OCI-LY3 (cell line): ENCODE measurements around the gene EFNA1.

Experiments
- H2AFZ ChIP-seq: fragments of 200-600, 300-600 bp; shearing (Covaris generic); 2 replicates; pipeline ENCODE4 v1.6.0; 2014; ENCODE audit warnings: antibody characterized with exemption, low read depth, low read length
- H3K27ac ChIP-seq: fragments of 200-600, 300-600 bp; sonication (generic); 2 replicates; pipeline ENCODE4 v1.5.1; 2014; ENCODE audit warnings: mild to moderate bottlenecking, low read length, moderate library complexity, mixed read lengths
- H3K27me3 ChIP-seq: fragments of 200-600, 300-600 bp; sonication (generic); 2 replicates; pipeline ENCODE4 v1.6.1; 2014; ENCODE audit warnings: low read depth, low read length, mixed read lengths
- H3K36me3 ChIP-seq: fragments of 200-600, 300-600 bp; sonication (generic); replicated peaks from 2 replicates; pipeline ENCODE3; 2014; ENCODE audit warnings: low read depth, low read length, mixed read lengths
- H3K4me1 ChIP-seq: fragments of 300-600, 200-600 bp; sonication (generic); 2 replicates; pipeline ENCODE4 v1.6.1; 2014; ENCODE audit warnings: low read length, mixed read lengths
- H3K4me2 ChIP-seq: fragments of 200-600, 300-600 bp; sonication (generic); 2 replicates; pipeline ENCODE4 v1.6.1; 2014; ENCODE audit warnings: low read length, mixed read lengths
- H3K4me3 ChIP-seq: fragments of 300-600, 200-600 bp; sonication (generic); 2 replicates; pipeline ENCODE4 v1.5.1; 2014; ENCODE audit warnings: antibody characterized with exemption, mild to moderate bottlenecking, low read length, moderate library complexity
- H3K79me2 ChIP-seq: fragments of 300-600, 200-600 bp; shearing (Covaris generic); 2 replicates; pipeline ENCODE4 v1.6.1; 2014; ENCODE audit warnings: mild to moderate bottlenecking, low read length, mixed read lengths
- H3K9ac ChIP-seq: fragments of 300-600, 200-600 bp; shearing (Covaris generic); 2 replicates; pipeline ENCODE4 v1.6.0; 2014; ENCODE audit warnings: mild to moderate bottlenecking, low read length, moderate library complexity
- H3K9me3 ChIP-seq: fragments of 200-600, 300-600 bp; shearing (Covaris generic); 2 replicates; pipeline ENCODE4 v1.6.1; 2014; ENCODE audit warnings: low read length, mixed read lengths; ENCODE audit not compliant: insufficient read depth
- H4K20me1 ChIP-seq: fragments of 200-600, 300-600 bp; sonication (generic); 2 replicates; pipeline ENCODE4 v1.6.1; 2016; ENCODE audit warnings: low read length, mixed read lengths; ENCODE audit not compliant: insufficient read depth
- EZH2phosphoT487 ChIP-seq: fragments of 200-600 bp; shearing (Covaris generic); IDR thresholded peaks from 2 replicates; pipeline ENCODE4 v1.6.1; 2018; ENCODE audit warnings: antibody characterized with exemption, mixed run types, low read depth
- TF ChIP-seq, protein P1 (sequence below): fragments of 200-600, 300-600 bp; sonication (generic); IDR thresholded peaks from 2 replicates; pipeline ENCODE4 v1.5.1; 2014; ENCODE audit warnings: antibody characterized with exemption, low read length, low read depth

Gene EFNA1

GRCh38 chr1:155121249-155121648, 6.4 kb upstream of the EFNA1 start:
- Histone ChIP-seq H3K4me1 (peaks cover 12% of the 10 kb centered on the region), H3K79me2 (no peaks in the 10 kb centered on the region), H3K27me3 (peaks cover 48% of the 10 kb centered on the region), H2AFZ (no peak overlapping the region), H3K9me3 (no peaks in the 10 kb centered on the region), H3K36me3 (no peaks in the 10 kb centered on the region), H3K9ac (no peak overlapping the region), H3K4me2 (no peak overlapping the region), H3K27ac (no peak overlapping the region), H3K4me3 (no peak overlapping the region), H4K20me1 (no peaks in the 10 kb centered on the region)
- TF ChIP-seq EZH2phosphoT487, result no peak
- TF ChIP-seq, protein P1, sequence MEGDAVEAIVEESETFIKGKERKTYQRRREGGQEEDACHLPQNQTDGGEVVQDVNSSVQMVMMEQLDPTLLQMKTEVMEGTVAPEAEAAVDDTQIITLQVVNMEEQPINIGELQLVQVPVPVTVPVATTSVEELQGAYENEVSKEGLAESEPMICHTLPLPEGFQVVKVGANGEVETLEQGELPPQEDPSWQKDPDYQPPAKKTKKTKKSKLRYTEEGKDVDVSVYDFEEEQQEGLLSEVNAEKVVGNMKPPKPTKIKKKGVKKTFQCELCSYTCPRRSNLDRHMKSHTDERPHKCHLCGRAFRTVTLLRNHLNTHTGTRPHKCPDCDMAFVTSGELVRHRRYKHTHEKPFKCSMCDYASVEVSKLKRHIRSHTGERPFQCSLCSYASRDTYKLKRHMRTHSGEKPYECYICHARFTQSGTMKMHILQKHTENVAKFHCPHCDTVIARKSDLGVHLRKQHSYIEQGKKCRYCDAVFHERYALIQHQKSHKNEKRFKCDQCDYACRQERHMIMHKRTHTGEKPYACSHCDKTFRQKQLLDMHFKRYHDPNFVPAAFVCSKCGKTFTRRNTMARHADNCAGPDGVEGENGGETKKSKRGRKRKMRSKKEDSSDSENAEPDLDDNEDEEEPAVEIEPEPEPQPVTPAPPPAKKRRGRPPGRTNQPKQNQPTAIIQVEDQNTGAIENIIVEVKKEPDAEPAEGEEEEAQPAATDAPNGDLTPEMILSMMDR, result no peak

GRCh38 chr1:155122308-155122707, 5.4 kb upstream of the EFNA1 start:
- Histone ChIP-seq H3K4me1 (peaks cover 18% of the 10 kb centered on the region), H3K27ac (no peak overlapping the region), H3K4me3 (no peak overlapping the region), H3K36me3 (no peaks in the 10 kb centered on the region), H3K9me3 (no peaks in the 10 kb centered on the region), H3K9ac (no peak overlapping the region), H2AFZ (no peak overlapping the region), H3K27me3 (peaks cover 49% of the 10 kb centered on the region), H3K4me2 (no peak overlapping the region), H3K79me2 (no peaks in the 10 kb centered on the region), H4K20me1 (no peaks in the 10 kb centered on the region)
- no peak for TF ChIP-seq EZH2phosphoT487
- TF ChIP-seq, protein P1, result no peak

DNA sequence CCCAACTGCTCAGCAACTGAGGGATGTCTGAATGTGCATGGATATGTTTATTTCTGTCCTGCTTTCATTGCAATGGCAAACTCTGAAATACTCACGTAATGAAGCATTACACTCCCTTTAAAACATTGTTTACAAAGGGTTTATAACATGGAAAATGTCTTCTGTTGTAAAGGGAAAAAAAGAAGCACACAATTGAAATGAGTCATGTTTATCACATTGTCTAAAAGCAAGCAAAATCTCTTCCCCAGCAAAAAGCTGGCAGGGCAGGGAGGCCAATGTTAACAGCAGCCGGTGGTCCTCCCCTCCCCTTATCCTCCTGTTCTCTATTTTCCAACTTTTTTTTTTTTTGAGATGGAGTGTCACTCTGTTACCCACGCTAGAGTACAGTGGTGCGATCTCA, 3.9 kb upstream of the EFNA1 start:
- H3K27ac ChIP-seq, result no peak overlapping the region
- H3K9me3 ChIP-seq, result no peaks in the 10 kb centered on the region
- no peak overlapping the region for H3K4me2 ChIP-seq
- TF ChIP-seq EZH2phosphoT487, result no peak
- TF ChIP-seq, protein P1, result no peak
- peaks cover 9% of the 10 kb centered on the region; the same call in 1 of the 2 replicates for H3K4me1 ChIP-seq
- H2AFZ ChIP-seq, result no peak overlapping the region
- H3K4me3 ChIP-seq, result no peak overlapping the region
- peaks cover 52% of the 10 kb centered on the region for H3K27me3 ChIP-seq
- no peaks in the 10 kb centered on the region for H3K79me2 ChIP-seq
- H3K9ac ChIP-seq, result no peak overlapping the region
- H3K36me3 ChIP-seq, result no peaks in the 10 kb centered on the region
- no peaks in the 10 kb centered on the region for H4K20me1 ChIP-seq

GRCh38 chr1:155124503-155125463, 2.9 kb upstream of the EFNA1 start:
- no peaks in the 10 kb centered on the region for H3K9me3 ChIP-seq
- peaks cover 51% of the 10 kb centered on the region for H3K27me3 ChIP-seq
- no peak overlapping the region for H2AFZ ChIP-seq
- no peak overlapping the region for H3K4me2 ChIP-seq
- H4K20me1 ChIP-seq, result no peaks in the 10 kb centered on the region
- H3K79me2 ChIP-seq, result no peaks in the 10 kb centered on the region
- H3K4me3 ChIP-seq, result no peak overlapping the region
- H3K36me3 ChIP-seq, result no peaks in the 10 kb centered on the region
- peaks cover 9% of the 10 kb centered on the region; the same call in 1 of the 2 replicates for H3K4me1 ChIP-seq
- no peak overlapping the region for H3K9ac ChIP-seq
- no peak overlapping the region for H3K27ac ChIP-seq
- no peak for TF ChIP-seq EZH2phosphoT487
- TF ChIP-seq, protein P1, result no peak
